ENCODE data around the gene EMC8.

The EMC8 gene

DNA sequence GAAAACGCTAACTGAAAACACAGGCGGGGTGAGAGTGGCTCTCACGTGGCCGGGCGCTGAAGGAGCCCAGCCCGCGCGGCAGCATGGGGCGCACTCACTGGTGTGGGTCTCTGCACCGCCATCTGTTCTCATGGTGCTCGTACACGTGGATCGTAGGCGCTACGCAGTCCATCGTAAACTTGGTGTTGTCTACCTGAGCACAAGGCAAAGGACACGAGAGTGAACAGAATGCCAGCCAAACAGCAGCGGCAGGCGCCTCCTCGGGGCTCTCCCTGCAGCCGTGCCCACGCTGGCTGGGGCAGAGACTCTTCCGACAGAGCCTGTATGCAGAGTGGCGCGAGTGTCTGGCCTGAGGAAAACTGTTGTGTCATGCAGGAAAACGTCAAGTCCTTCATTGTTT, 19.1 kb downstream of the EMC8 start (continued):
- TF ChIP-seq, protein P1, sequence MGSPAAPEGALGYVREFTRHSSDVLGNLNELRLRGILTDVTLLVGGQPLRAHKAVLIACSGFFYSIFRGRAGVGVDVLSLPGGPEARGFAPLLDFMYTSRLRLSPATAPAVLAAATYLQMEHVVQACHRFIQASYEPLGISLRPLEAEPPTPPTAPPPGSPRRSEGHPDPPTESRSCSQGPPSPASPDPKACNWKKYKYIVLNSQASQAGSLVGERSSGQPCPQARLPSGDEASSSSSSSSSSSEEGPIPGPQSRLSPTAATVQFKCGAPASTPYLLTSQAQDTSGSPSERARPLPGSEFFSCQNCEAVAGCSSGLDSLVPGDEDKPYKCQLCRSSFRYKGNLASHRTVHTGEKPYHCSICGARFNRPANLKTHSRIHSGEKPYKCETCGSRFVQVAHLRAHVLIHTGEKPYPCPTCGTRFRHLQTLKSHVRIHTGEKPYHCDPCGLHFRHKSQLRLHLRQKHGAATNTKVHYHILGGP (tag by site-specific recombination; IDR thresholded peaks at IDR 0.05) = no peak
- TF ChIP-seq, protein P2, sequence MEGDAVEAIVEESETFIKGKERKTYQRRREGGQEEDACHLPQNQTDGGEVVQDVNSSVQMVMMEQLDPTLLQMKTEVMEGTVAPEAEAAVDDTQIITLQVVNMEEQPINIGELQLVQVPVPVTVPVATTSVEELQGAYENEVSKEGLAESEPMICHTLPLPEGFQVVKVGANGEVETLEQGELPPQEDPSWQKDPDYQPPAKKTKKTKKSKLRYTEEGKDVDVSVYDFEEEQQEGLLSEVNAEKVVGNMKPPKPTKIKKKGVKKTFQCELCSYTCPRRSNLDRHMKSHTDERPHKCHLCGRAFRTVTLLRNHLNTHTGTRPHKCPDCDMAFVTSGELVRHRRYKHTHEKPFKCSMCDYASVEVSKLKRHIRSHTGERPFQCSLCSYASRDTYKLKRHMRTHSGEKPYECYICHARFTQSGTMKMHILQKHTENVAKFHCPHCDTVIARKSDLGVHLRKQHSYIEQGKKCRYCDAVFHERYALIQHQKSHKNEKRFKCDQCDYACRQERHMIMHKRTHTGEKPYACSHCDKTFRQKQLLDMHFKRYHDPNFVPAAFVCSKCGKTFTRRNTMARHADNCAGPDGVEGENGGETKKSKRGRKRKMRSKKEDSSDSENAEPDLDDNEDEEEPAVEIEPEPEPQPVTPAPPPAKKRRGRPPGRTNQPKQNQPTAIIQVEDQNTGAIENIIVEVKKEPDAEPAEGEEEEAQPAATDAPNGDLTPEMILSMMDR (tag by site-specific recombination; IDR thresholded peaks at IDR 0.05) = no peak
- TF ChIP-seq KLF8 (tag by site-specific recombination; IDR thresholded peaks at IDR 0.05) (no peak), ZNF514 (tag by site-specific recombination; IDR thresholded peaks at IDR 0.05) (no peak), ZNF701 (tag by site-specific recombination; IDR thresholded peaks at IDR 0.05) (no peak), ZNF266 (tag by site-specific recombination; IDR thresholded peaks at IDR 0.05; ENCODE audit: low read depth) (no peak), YY1 (tag by site-specific recombination; IDR thresholded peaks at IDR 0.05) (no peak)
- TF ChIP-seq, protein P3, sequence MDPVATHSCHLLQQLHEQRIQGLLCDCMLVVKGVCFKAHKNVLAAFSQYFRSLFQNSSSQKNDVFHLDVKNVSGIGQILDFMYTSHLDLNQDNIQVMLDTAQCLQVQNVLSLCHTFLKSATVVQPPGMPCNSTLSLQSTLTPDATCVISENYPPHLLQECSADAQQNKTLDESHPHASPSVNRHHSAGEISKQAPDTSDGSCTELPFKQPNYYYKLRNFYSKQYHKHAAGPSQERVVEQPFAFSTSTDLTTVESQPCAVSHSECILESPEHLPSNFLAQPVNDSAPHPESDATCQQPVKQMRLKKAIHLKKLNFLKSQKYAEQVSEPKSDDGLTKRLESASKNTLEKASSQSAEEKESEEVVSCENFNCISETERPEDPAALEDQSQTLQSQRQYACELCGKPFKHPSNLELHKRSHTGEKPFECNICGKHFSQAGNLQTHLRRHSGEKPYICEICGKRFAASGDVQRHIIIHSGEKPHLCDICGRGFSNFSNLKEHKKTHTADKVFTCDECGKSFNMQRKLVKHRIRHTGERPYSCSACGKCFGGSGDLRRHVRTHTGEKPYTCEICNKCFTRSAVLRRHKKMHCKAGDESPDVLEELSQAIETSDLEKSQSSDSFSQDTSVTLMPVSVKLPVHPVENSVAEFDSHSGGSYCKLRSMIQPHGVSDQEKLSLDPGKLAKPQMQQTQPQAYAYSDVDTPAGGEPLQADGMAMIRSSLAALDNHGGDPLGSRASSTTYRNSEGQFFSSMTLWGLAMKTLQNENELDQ (tag by site-specific recombination; IDR thresholded peaks at IDR 0.05; ENCODE audit: low read depth) = no peak

DNA sequence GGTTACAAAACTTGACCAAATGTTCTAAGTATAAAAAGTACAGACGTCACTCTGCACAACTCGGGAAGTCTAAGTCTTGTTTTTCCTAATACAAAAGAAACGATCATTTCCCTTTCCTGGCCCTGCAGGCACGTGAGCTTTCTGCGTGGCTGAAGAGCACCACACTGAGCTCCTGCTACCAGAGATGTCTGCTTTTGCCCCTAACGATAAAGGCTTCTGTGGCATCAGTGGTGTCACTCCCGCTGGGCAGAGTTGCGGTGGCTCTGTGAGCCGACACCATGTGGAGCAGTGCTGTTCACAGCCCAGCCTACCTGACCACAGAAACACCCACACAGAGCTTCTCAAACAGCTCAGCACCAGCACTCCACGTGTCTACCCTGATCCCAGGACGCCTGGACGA, 20.5 kb downstream of the EMC8 start:
- ChIA-PET CTCF (no interaction called here), POLR2A (no interaction called here)
- H3K4me1 ChIP-seq (ENCODE audit: control insufficient read depth, insufficient read depth, low read length) = no peaks in the 10 kb centered on the region
- H3K9me3 ChIP-seq (ENCODE audit: control insufficient read depth, insufficient read depth, low read depth, low read length) = no peaks in the 10 kb centered on the region
- 0 out of 2 replicates have a peak, but pooled peaks have one; percentile 24 for TF ChIP-seq EGR2 (tag by site-specific recombination; IDR thresholded peaks at IDR 0.05; ENCODE audit: low read depth)
- no peak for TF ChIP-seq MYNN (tag by site-specific recombination; IDR thresholded peaks at IDR 0.05; ENCODE audit: borderline replicate concordance)
- TF ChIP-seq ZFHX2 (tag by site-specific recombination; conservative IDR thresholded peaks at IDR 0.05) = peak; percentile 22; the same call in 1 of the 2 replicates
- peaks cover 9 to 68% of the 10 kb centered on the region in 2 experiments for H3K36me3 ChIP-seq (ENCODE audit: control insufficient read depth in 2 of 2, insufficient read depth in 1 of 2, low read length in 2 of 2)
- no peak overlapping the region for H3K27ac ChIP-seq (ENCODE audit: extremely low read depth, low read depth, low read length)
- H3K4me3 ChIP-seq (ENCODE audit: low read depth, low read length) = no peak overlapping the region

DNA sequence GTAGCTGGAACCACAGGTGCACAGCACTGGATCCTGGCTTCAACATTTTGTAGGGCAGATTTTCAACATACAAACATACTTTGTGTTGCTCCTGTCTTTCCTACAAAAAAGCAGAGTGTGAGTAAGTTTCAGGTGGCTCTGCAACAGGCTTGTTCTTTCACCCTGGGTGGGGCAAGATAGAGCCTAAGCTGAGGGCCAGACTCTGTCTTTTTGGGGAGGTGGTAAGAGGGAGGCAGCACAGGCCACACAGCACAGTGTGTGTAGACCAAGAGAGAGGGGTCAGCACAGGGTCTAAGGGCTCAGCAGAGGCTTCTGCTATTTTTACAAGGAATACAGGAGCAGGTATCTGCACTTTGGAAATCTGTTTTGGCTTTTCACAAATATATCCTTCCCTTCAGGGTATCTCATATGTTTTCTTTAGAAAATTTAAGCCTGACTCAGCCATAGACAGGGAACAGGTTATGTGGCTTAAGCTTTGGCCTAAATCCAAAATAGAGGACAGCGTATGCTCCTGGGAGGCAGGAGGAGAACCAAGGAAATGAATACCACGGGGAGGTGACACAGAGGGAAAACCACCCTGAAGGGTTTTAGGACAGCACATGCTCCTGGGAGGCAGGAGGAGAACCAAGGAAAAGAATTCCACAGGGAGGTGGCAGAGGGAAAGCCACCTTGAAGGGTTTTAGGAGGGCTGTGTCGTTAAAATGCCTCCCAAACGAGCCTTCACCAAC, 21.6 kb downstream of the EMC8 start:
- Histone ChIP-seq H3K4me1 (ENCODE audit: control insufficient read depth, insufficient read depth, low read length) (no peaks in the 10 kb centered on the region), H3K36me3 (ENCODE audit: control insufficient read depth in 2 of 2, insufficient read depth in 1 of 2, low read length in 2 of 2) (peaks cover 9 to 63% of the 10 kb centered on the region in 2 experiments; a peak in 2 of 3 replicates), H3K27ac (ENCODE audit: extremely low read depth, low read depth, low read length) (no peak overlapping the region), H3K9me3 (ENCODE audit: control insufficient read depth, insufficient read depth, low read depth, low read length) (no peaks in the 10 kb centered on the region), H3K4me3 (ENCODE audit: low read depth, low read length) (no peak overlapping the region)
- TF ChIP-seq, protein P4, sequence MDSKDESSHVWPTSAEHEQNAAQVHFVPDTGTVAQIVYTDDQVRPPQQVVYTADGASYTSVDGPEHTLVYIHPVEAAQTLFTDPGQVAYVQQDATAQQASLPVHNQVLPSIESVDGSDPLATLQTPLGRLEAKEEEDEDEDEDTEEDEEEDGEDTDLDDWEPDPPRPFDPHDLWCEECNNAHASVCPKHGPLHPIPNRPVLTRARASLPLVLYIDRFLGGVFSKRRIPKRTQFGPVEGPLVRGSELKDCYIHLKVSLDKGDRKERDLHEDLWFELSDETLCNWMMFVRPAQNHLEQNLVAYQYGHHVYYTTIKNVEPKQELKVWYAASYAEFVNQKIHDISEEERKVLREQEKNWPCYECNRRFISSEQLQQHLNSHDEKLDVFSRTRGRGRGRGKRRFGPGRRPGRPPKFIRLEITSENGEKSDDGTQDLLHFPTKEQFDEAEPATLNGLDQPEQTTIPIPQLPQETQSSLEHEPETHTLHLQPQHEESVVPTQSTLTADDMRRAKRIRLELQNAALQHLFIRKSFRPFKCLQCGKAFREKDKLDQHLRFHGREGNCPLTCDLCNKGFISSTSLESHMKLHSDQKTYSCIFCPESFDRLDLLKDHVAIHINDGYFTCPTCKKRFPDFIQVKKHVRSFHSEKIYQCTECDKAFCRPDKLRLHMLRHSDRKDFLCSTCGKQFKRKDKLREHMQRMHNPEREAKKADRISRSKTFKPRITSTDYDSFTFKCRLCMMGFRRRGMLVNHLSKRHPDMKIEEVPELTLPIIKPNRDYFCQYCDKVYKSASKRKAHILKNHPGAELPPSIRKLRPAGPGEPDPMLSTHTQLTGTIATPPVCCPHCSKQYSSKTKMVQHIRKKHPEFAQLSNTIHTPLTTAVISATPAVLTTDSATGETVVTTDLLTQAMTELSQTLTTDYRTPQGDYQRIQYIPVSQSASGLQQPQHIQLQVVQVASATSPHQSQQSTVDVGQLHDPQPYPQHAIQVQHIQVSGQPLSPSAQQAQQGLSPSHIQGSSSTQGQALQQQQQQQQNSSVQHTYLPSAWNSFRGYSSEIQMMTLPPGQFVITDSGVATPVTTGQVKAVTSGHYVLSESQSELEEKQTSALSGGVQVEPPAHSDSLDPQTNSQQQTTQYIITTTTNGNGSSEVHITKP (tag by site-specific recombination; IDR thresholded peaks at IDR 0.05) = peak; percentile 69
- TF ChIP-seq GLIS1 (tag by site-specific recombination; IDR thresholded peaks at IDR 0.05) = peak; percentile 69
- TF ChIP-seq ZNF341 (tag by site-specific recombination; IDR thresholded peaks at IDR 0.05; ENCODE audit: low read depth) = peak; percentile 41
- TF ChIP-seq SCRT2 (tag by site-specific recombination; IDR thresholded peaks at IDR 0.05) = peak; percentile 60
- TF ChIP-seq ZSCAN30 (tag by site-specific recombination; IDR thresholded peaks at IDR 0.05) = no peak
- CTCF ChIA-PET = interaction anchor here (0.6 to 1.0 kb wide), 4 partner anchors 18 to 296 kb away, joined by 3 to 5 read pairs (median 4); no protein-coding TSS in a partner anchor
- POLR2A ChIA-PET = no interaction called here

Data from HEK293 (cell line).